ENCODE data around the gene SYP.

SYP gene

GRCh38 chrX:49199906-49200771, at the start of gene SYP:
Gene SYP, minus strand, starts transcription at chrX:49200193. Its CDS starts 7 bp downstream, at chrX:49200186.
- Histone ChIP-seq H3K27ac (0 out of 2 replicates have a peak within 1 kb of the TSS, but pooled peaks have one; percentile 1), H3K9me3 (ENCODE audit: low read depth, low read length) (no peaks in the 10 kb centered on the region), H3K9ac (ENCODE audit: insufficient read length) (peak within 1 kb of the TSS; percentile 66), H3K36me3 (ENCODE audit: insufficient read depth, low read length) (no peaks in the 10 kb centered on the region), H3K4me3 (peak within 1 kb of the TSS; percentile 70)
- no peak for DNase-seq (ENCODE audit: low read depth, low spot score)
- TF ChIP-seq FOXP2 (optimal IDR thresholded peaks at IDR 0.05; ENCODE audit: control extremely low read depth, extremely low read length, insufficient read depth): no peak
- peak; percentile 91 for TF ChIP-seq POLR2AphosphoS5 (IDR thresholded peaks at IDR 0.05; ENCODE audit: borderline replicate concordance, low read depth, low read length)

DNA sequence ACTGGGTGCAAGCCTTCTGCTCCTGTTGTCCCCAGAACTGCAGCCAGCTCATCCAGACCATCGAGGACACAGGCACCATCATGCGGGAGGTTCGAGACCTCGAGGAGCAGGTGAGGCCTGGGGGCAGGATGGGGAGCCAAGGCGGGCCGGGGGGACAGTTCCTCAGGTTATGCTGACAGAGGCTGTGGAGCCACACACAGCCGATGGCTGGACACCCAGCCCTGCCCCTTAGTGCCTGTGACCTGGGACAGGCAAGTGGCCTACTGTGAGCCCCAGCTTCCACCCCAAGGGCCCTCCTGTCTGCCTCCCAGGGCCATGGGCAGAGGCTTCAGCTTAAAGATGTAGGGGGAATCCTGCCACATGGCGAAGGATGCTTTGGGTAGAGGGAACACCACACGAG, 49.6 kb upstream of the SYP start:
- no peaks in the 10 kb centered on the region for H3K9me3 ChIP-seq (ENCODE audit: low read depth, low read length)
- no peaks in the 10 kb centered on the region for H3K36me3 ChIP-seq (ENCODE audit: insufficient read depth, low read length)
- no peak for DNase-seq (ENCODE audit: low read depth, low spot score)
- TF ChIP-seq EZH2 (IDR thresholded peaks at IDR 0.05): no peak
- no peak for TF ChIP-seq FOXP2 (optimal IDR thresholded peaks at IDR 0.05; ENCODE audit: control extremely low read depth, extremely low read length, insufficient read depth)
- no peak for TF ChIP-seq POLR2AphosphoS5 (IDR thresholded peaks at IDR 0.05; ENCODE audit: borderline replicate concordance, low read depth, low read length)
- H3K4me3 ChIP-seq: no peak overlapping the region
- H3K27ac ChIP-seq: no peak overlapping the region
- H3K9ac ChIP-seq (ENCODE audit: insufficient read length): no peak overlapping the region

DNA sequence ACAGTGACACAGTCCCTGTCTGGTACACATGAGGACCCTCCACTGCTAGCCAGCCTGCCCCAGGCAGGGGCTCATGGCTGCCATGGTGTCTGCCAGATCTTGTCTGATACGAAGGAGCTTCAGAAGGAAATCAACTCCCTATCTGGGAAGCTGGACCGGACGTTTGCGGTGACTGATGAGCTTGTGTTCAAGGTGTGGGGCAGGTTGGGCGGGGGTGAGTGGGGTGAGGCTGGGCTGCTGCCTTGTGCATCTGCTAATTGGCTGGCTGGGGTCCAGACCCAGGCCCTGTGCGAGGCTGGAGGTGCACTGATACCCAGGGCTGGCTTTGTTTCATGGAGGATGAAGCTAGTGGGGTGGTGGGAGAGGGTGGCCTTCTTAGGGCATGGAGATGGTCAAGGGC, 49.1 kb upstream of the SYP start:
- no peaks in the 10 kb centered on the region for H3K36me3 ChIP-seq (ENCODE audit: insufficient read depth, low read length)
- H3K9me3 ChIP-seq (ENCODE audit: low read depth, low read length): no peaks in the 10 kb centered on the region
- DNase-seq (ENCODE audit: low read depth, low spot score): no peak
- TF ChIP-seq EZH2 (IDR thresholded peaks at IDR 0.05) (no peak), FOXP2 (optimal IDR thresholded peaks at IDR 0.05; ENCODE audit: control extremely low read depth, extremely low read length, insufficient read depth) (no peak), POLR2AphosphoS5 (IDR thresholded peaks at IDR 0.05; ENCODE audit: borderline replicate concordance, low read depth, low read length) (no peak)
- H3K9ac ChIP-seq (ENCODE audit: insufficient read length): no peak overlapping the region
- H3K27ac ChIP-seq: no peak overlapping the region
- H3K4me3 ChIP-seq: no peak overlapping the region

- no peak for DNase-seq (ENCODE audit: low read depth, low spot score)
- no peak for TF ChIP-seq POLR2AphosphoS5 (IDR thresholded peaks at IDR 0.05; ENCODE audit: borderline replicate concordance, low read depth, low read length)
- no peak for TF ChIP-seq EZH2 (IDR thresholded peaks at IDR 0.05)
- TF ChIP-seq FOXP2 (optimal IDR thresholded peaks at IDR 0.05; ENCODE audit: control extremely low read depth, extremely low read length, insufficient read depth): no peak
- no peaks in the 10 kb centered on the region for H3K36me3 ChIP-seq (ENCODE audit: insufficient read depth, low read length)
Observed at GRCh38 chrX:49247916-49248811, 48.2 kb upstream of the SYP start.

GRCh38 chrX:49247346-49247745, 47.4 kb upstream of the SYP start:
- no peaks in the 10 kb centered on the region for H3K9me3 ChIP-seq (ENCODE audit: low read depth, low read length)
- H3K36me3 ChIP-seq (ENCODE audit: insufficient read depth, low read length): no peaks in the 10 kb centered on the region
- DNase-seq (ENCODE audit: low read depth, low spot score): no peak
- H3K27ac ChIP-seq: no peak overlapping the region
- H3K4me3 ChIP-seq: no peak overlapping the region
- H3K9ac ChIP-seq (ENCODE audit: insufficient read length): no peak overlapping the region
- TF ChIP-seq FOXP2 (optimal IDR thresholded peaks at IDR 0.05; ENCODE audit: control extremely low read depth, extremely low read length, insufficient read depth): no peak
- no peak for TF ChIP-seq EZH2 (IDR thresholded peaks at IDR 0.05)
- no peak for TF ChIP-seq POLR2AphosphoS5 (IDR thresholded peaks at IDR 0.05; ENCODE audit: borderline replicate concordance, low read depth, low read length)

More at GRCh38 chrX:49247916-49248811, 48.2 kb upstream of the SYP start:
- Histone ChIP-seq H3K27ac (no peak overlapping the region), H3K9ac (ENCODE audit: insufficient read length) (no peak overlapping the region), H3K9me3 (ENCODE audit: low read depth, low read length) (no peaks in the 10 kb centered on the region), H3K4me3 (no peak overlapping the region)

GRCh38 chrX:49246541-49246940, 46.5 kb upstream of the SYP start:
- Histone ChIP-seq H3K36me3 (ENCODE audit: insufficient read depth, low read length) (no peaks in the 10 kb centered on the region), H3K9ac (ENCODE audit: insufficient read length) (no peak overlapping the region), H3K27ac (no peak overlapping the region), H3K9me3 (ENCODE audit: low read depth, low read length) (no peaks in the 10 kb centered on the region), H3K4me3 (no peak overlapping the region)
- no peak for DNase-seq (ENCODE audit: low read depth, low spot score)
- TF ChIP-seq FOXP2 (optimal IDR thresholded peaks at IDR 0.05; ENCODE audit: control extremely low read depth, extremely low read length, insufficient read depth) (no peak), POLR2AphosphoS5 (IDR thresholded peaks at IDR 0.05; ENCODE audit: borderline replicate concordance, low read depth, low read length) (no peak), EZH2 (IDR thresholded peaks at IDR 0.05) (no peak)

DNA sequence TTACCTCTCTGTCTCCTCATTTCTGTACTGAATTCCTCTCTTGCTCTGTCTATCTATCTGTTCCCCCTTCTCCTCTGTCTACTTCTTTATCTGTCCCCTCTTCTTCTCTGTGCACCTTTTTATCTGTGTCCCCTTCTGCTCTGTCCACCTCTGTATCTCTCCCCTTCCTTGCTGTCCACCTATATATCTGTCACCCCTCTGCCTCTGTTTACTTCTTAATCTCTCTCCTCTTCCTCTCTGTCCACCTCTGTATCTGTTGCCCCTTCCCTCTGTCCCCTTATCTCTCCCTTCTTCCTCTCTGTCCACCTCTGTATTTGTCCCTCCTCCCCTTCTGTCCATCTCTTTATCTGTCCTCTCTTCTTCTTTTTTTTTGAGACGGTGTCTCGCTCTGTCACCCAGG, 44.2 kb upstream of the SYP start:
- no peaks in the 10 kb centered on the region for H3K9me3 ChIP-seq (ENCODE audit: low read depth, low read length)
- DNase-seq (ENCODE audit: low read depth, low spot score): no peak
- no peaks in the 10 kb centered on the region for H3K36me3 ChIP-seq (ENCODE audit: insufficient read depth, low read length)
- H3K27ac ChIP-seq: no peak overlapping the region
- H3K4me3 ChIP-seq: no peak overlapping the region
- TF ChIP-seq EZH2 (IDR thresholded peaks at IDR 0.05) (no peak), POLR2AphosphoS5 (IDR thresholded peaks at IDR 0.05; ENCODE audit: borderline replicate concordance, low read depth, low read length) (no peak), FOXP2 (optimal IDR thresholded peaks at IDR 0.05; ENCODE audit: control extremely low read depth, extremely low read length, insufficient read depth) (no peak)
- no peak overlapping the region for H3K9ac ChIP-seq (ENCODE audit: insufficient read length)

DNA sequence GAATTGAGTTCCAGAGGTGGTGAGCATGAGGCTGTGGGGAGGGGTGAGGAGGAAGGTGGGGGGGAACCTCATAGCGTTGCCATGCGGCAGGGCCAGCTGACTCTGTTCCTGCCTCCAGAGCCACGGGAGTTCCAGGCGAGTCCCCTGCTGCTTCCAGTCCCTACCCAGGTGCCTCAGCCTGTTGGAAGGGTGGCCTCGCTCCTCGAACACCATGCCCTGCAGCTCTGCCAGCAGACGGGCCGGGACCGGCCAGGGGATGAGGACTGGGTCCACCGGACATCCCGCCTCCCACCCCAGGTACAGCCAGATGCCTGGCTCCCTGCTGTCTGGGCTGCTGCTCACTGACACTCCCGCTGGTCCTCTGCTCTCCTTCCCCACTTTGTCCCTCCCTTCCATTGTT, 43.2 kb upstream of the SYP start:
- TF ChIP-seq FOXP2 (optimal IDR thresholded peaks at IDR 0.05; ENCODE audit: control extremely low read depth, extremely low read length, insufficient read depth): no peak
- no peak for TF ChIP-seq EZH2 (IDR thresholded peaks at IDR 0.05)
- TF ChIP-seq POLR2AphosphoS5 (IDR thresholded peaks at IDR 0.05; ENCODE audit: borderline replicate concordance, low read depth, low read length): no peak
- no peak overlapping the region for H3K27ac ChIP-seq
- no peak overlapping the region for H3K4me3 ChIP-seq
- H3K9me3 ChIP-seq (ENCODE audit: low read depth, low read length): no peaks in the 10 kb centered on the region
- H3K9ac ChIP-seq (ENCODE audit: insufficient read length): no peak overlapping the region
- H3K36me3 ChIP-seq (ENCODE audit: insufficient read depth, low read length): no peaks in the 10 kb centered on the region
- DNase-seq (ENCODE audit: low read depth, low spot score): no peak

Data from SK-N-MC (cell line).